Neural cell (in vitro differentiated cells): ENCODE results near the gene ARID1B.

Experiments used
- CTCF ChIP-seq: fragments of 450-650 bp; IDR thresholded peaks from 2 replicates; pipeline ENCODE4 v1.5.1; 2014; ENCODE audit warnings: antibody characterized with exemption, mild to moderate bottlenecking, moderate library complexity; ENCODE audit not compliant: poor library complexity, severe bottlenecking
- POLR2AphosphoS5 ChIP-seq: IDR thresholded peaks from 2 replicates; pipeline ENCODE4 v1.6.1; 2012
- RAD21 ChIP-seq: fragments of 450-650 bp; conservative IDR thresholded peaks from 2 replicates; pipeline ENCODE4 v1.6.1; 2014; ENCODE audit warnings: antibody characterized with exemption, mild to moderate bottlenecking, moderate library complexity
- REST ChIP-seq: IDR thresholded peaks from 2 replicates; pipeline ENCODE4 v1.6.1; 2012; ENCODE audit warnings: borderline replicate concordance
- SMC3 ChIP-seq: fragments of 450-650 bp; conservative IDR thresholded peaks from 2 replicates; pipeline ENCODE4 v1.6.1; 2014; ENCODE audit warnings: antibody characterized with exemption, mild to moderate bottlenecking, moderate library complexity; ENCODE audit not compliant: poor library complexity

GRCh38 chr6:157177731-157178336 lies 400.7 kb downstream of the ARID1B start:
- no peak for TF ChIP-seq CTCF
- TF ChIP-seq SMC3 = no peak
- no peak for TF ChIP-seq POLR2AphosphoS5
- TF ChIP-seq REST = no peak
- TF ChIP-seq RAD21 = no peak
